HepG2 (cell line): ENCODE measurements around the gene PPP1R12C. TPM values are rescaled to one million over a fixed set of nuclear protein-coding genes. Genes with fewer than 3 reads are reported as not detected.

Source experiments
- ATF7 ChIP-seq, 2 experiments: fragments of 450-650 bp in 1 of 2; sonication (generic) in 1 of 2; formaldehyde crosslinking in 1 of 2; IDR thresholded peaks; 2 replicates each; pipeline versions ENCODE4 v1.4.0 to v1.6.1; 2016 to 2020; ENCODE audit warnings: antibody characterized with exemption in 1 of 2, mild to moderate bottlenecking in 1 of 2, missing genetic modification reagents in 1 of 2
- CHCHD3 ChIP-seq: sonication (generic); formaldehyde crosslinking; IDR thresholded peaks from 2 replicates; pipeline ENCODE4 v1.8.0; 2022; ENCODE audit warnings: mild to moderate bottlenecking, missing genetic modification reagents, moderate library complexity
- EEA1 ChIP-seq: sonication (generic); formaldehyde crosslinking; IDR thresholded peaks from 2 replicates; pipeline ENCODE4 v1.5.1; 2020; ENCODE audit warnings: mild to moderate bottlenecking, missing genetic modification reagents, borderline replicate concordance
- ELF3 ChIP-seq: IDR thresholded peaks from 2 replicates; pipeline ENCODE4 v1.6.1; 2016; ENCODE audit warnings: missing genetic modification reagents, missing compliant biosample characterization
- FOSL1 ChIP-seq: sonication (generic); formaldehyde crosslinking; IDR thresholded peaks from 2 replicates; pipeline ENCODE4 v1.9.0; 2021; ENCODE audit warnings: missing genetic modification reagents, borderline replicate concordance
- GABPB1 ChIP-seq: IDR thresholded peaks from 2 replicates; pipeline ENCODE4 v1.6.1; 2016; ENCODE audit warnings: mild to moderate bottlenecking, missing genetic modification reagents, moderate library complexity, missing compliant biosample characterization
- MTF2 ChIP-seq: sonication (generic); formaldehyde crosslinking; IDR thresholded peaks from 2 replicates; pipeline ENCODE4 v1.5.0; 2020; ENCODE audit warnings: missing genetic modification reagents, borderline replicate concordance
- NFE2L1 ChIP-seq: sonication (generic); formaldehyde crosslinking; IDR thresholded peaks from 2 replicates; pipeline ENCODE4 v1.4.0; 2020; ENCODE audit warnings: missing genetic modification reagents, mild to moderate bottlenecking, borderline replicate concordance
- NR2C2 ChIP-seq: sonication (generic); formaldehyde crosslinking; IDR thresholded peaks from 2 replicates; pipeline ENCODE4 v1.4.0; 2020; ENCODE audit warnings: missing genetic modification reagents, mild to moderate bottlenecking, moderate library complexity, borderline replicate concordance
- SIX1 ChIP-seq: sonication (generic); formaldehyde crosslinking; IDR thresholded peaks from 2 replicates; pipeline ENCODE4 v1.4.0; 2020; ENCODE audit warnings: missing genetic modification reagents, borderline replicate concordance
- SMAD9 ChIP-seq: sonication (generic); formaldehyde crosslinking; IDR thresholded peaks from 2 replicates; pipeline ENCODE4 v1.5.1; 2020; ENCODE audit warnings: mild to moderate bottlenecking, missing genetic modification reagents
- SNAI1 ChIP-seq: sonication (generic); formaldehyde crosslinking; IDR thresholded peaks from 2 replicates; pipeline ENCODE4 v1.5.0; 2020; ENCODE audit warnings: mild to moderate bottlenecking, missing genetic modification reagents, borderline replicate concordance
- TEAD2 ChIP-seq: sonication (generic); formaldehyde crosslinking; IDR thresholded peaks from 2 replicates; pipeline ENCODE4 v1.9.0; 2021; ENCODE audit warnings: missing genetic modification reagents
- THAP11 ChIP-seq: IDR thresholded peaks from 2 replicates; pipeline ENCODE4 v1.6.1; 2016; ENCODE audit warnings: missing biosample characterization, missing genetic modification reagents
- TMF1 ChIP-seq: sonication (generic); formaldehyde crosslinking; IDR thresholded peaks from 2 replicates; pipeline ENCODE4 v1.8.1; 2022; ENCODE audit warnings: low read depth, missing genetic modification reagents
- ZMYM4 ChIP-seq: sonication (generic); formaldehyde crosslinking; IDR thresholded peaks from 2 replicates; pipeline ENCODE4 v1.8.1; 2023; ENCODE audit warnings: mild to moderate bottlenecking, missing genetic modification reagents
- ZNF12 ChIP-seq: sonication (generic); formaldehyde crosslinking; IDR thresholded peaks from 2 replicates; pipeline ENCODE4 v1.5.0; 2020; ENCODE audit warnings: missing genetic modification reagents
- ZNF260 ChIP-seq: sonication (generic); formaldehyde crosslinking; IDR thresholded peaks from 2 replicates; pipeline ENCODE4 v1.4.0; 2020; ENCODE audit warnings: missing genetic modification reagents, low read depth, mild to moderate bottlenecking, borderline replicate concordance
- ZNF451 ChIP-seq: sonication (generic); formaldehyde crosslinking; IDR thresholded peaks from 2 replicates; pipeline ENCODE4 v1.5.0; 2020; ENCODE audit warnings: mild to moderate bottlenecking, missing genetic modification reagents
- ZNF543 ChIP-seq: sonication (generic); formaldehyde crosslinking; IDR thresholded peaks from 2 replicates; pipeline ENCODE4 v1.4.0; 2020; ENCODE audit warnings: mild to moderate bottlenecking, missing genetic modification reagents
- ZNF724P ChIP-seq: sonication (generic); formaldehyde crosslinking; IDR thresholded peaks from 2 replicates; pipeline ENCODE4 v1.8.0; 2022; ENCODE audit warnings: missing genetic modification reagents, borderline replicate concordance
- ZNF83 ChIP-seq: sonication (generic); formaldehyde crosslinking; IDR thresholded peaks from 2 replicates; pipeline ENCODE4 v1.4.0; 2020; ENCODE audit warnings: missing genetic modification reagents, mild to moderate bottlenecking, borderline replicate concordance
- ZNF850 ChIP-seq: sonication (generic); formaldehyde crosslinking; conservative IDR thresholded peaks from 2 replicates; pipeline ENCODE4 v1.9.0; 2021; ENCODE audit warnings: mild to moderate bottlenecking, missing genetic modification reagents
- ZSCAN9 ChIP-seq: IDR thresholded peaks from 2 replicates; pipeline ENCODE4 v1.6.1; 2016; ENCODE audit warnings: borderline replicate concordance
- polyA plus RNA-seq, 8 experiments: library from polyadenylated mRNA; depleted of rRNA in 3 of 8; stranded (reverse) in 7 of 8; unstranded in 1 of 8; fragments of >200 nt; fragmentation: Illumina TruSeq in 4 of 8; extraction: Trizol in 4 of 8; gene quantifications; 2 replicates each; pipeline versions ENCODE4 v1.2.1 to v1.2.3, GENCODE V29; 2011 to 2016; ENCODE audit warnings: low read depth in 4 of 8, missing spikeins in 1 of 8, mixed read lengths in 1 of 8; ENCODE audit not compliant: insufficient read depth in 1 of 8
- total RNA-seq, 5 experiments: library from RNA; depleted of rRNA; stranded (reverse); fragments of >200 nt; fragmentation: Illumina TruSeq; extraction: Trizol; gene quantifications; 2 replicates each; pipeline ENCODE4 v1.2.3, GENCODE V29; 2016; ENCODE audit warnings: low read depth in 1 of 5
- TF ChIP-seq, protein P1 (sequence below): sonication (generic); formaldehyde crosslinking; IDR thresholded peaks from 2 replicates; pipeline ENCODE4 v1.4.0; 2020; ENCODE audit warnings: missing genetic modification reagents, borderline replicate concordance
- TF ChIP-seq, protein P2 (sequence below): sonication (generic); formaldehyde crosslinking; IDR thresholded peaks from 2 replicates; pipeline ENCODE4 v1.4.0; 2020; ENCODE audit warnings: missing genetic modification reagents
- TF ChIP-seq, protein P3 (sequence below): IDR thresholded peaks from 2 replicates; pipeline ENCODE4 v1.6.1; 2016; ENCODE audit warnings: missing biosample characterization, missing genetic modification reagents, low read depth

The PPP1R12C gene
- total and polyA plus RNA-seq, 2 of the 13 experiments (the other 11 are each of a cell fraction or from before 2014, with no cell fraction given), result 29.7 to 30.3 TPM

DNA sequence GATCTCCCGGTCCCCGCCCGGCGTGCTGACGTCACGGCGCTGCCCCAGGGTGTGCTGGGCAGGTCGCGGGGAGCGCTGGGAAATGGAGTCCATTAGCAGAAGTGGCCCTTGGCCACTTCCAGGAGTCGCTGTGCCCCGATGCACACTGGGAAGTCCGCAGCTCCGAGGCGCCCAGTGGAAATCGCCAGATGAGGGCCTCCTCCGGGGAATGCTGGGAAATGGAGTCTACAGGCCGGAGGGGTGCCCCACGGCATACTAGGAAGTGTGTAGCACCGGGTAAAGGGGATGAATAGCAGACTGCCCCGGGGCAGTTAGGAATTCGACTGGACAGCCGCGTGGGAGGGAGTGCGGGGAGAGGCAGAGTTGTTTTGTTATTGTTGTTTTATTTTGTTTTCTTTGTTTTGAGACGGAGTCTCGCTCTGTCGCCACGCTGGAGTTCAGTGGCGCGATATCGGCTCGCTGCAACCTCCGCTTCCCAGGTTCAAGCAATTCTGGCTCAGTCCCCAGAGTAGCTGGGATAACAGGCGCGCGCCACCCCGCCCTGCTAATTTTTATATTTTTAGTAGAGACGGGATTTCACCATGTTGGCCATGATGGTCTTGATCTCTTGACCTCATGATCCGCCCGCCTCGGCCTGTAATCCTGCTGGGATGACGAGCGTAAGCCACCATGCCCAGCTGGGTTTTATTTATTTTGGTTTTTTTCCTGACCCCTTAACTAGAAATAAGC is 390 bp upstream of the PPP1R12C start (continued):
- TF ChIP-seq ZNF543 (no peak), FOSL1 (no peak), GABPB1 (CRISPR knock-in tag) (peak; percentile 93), ATF7 (IDR thresholded peaks at IDR 0.05) (no peak), ATF7 (CRISPR knock-in tag; IDR thresholded peaks at IDR 0.05) (no peak), ZNF12 (CRISPR knock-in tag) (no peak), ZNF850 (no peak), NFE2L1 (no peak), SMAD9 (CRISPR knock-in tag) (no peak), MTF2 (CRISPR knock-in tag) (no peak), CHCHD3 (CRISPR knock-in tag) (no peak), ZMYM4 (CRISPR knock-in tag) (no peak), ZNF724P (CRISPR knock-in tag) (no peak), SNAI1 (CRISPR knock-in tag) (peak; percentile 66; the same call in 1 of the 2 replicates), ZNF83 (no peak), EEA1 (CRISPR knock-in tag) (no peak), TEAD2 (CRISPR knock-in tag) (no peak), TMF1 (no peak), ZSCAN9 (CRISPR knock-in tag) (no peak), THAP11 (CRISPR knock-in tag) (peak; percentile 97), ZNF451 (CRISPR knock-in tag) (no peak), SIX1 (no peak; the same call in 1 of the 2 replicates), NR2C2 (CRISPR knock-in tag) (peak; percentile 69; the same call in 1 of the 2 replicates), ZNF260 (CRISPR knock-in tag) (no peak), ELF3 (CRISPR knock-in tag) (peak; percentile 63)
- TF ChIP-seq, protein P1, sequence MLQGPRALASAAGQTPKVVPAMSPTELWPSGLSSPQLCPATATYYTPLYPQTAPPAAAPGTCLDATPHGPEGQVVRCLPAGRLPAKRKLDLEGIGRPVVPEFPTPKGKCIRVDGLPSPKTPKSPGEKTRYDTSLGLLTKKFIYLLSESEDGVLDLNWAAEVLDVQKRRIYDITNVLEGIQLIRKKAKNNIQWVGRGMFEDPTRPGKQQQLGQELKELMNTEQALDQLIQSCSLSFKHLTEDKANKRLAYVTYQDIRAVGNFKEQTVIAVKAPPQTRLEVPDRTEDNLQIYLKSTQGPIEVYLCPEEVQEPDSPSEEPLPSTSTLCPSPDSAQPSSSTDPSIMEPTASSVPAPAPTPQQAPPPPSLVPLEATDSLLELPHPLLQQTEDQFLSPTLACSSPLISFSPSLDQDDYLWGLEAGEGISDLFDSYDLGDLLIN, result 0 out of 2 replicates have a peak, but pooled peaks have one; percentile 55
- TF ChIP-seq, protein P2, sequence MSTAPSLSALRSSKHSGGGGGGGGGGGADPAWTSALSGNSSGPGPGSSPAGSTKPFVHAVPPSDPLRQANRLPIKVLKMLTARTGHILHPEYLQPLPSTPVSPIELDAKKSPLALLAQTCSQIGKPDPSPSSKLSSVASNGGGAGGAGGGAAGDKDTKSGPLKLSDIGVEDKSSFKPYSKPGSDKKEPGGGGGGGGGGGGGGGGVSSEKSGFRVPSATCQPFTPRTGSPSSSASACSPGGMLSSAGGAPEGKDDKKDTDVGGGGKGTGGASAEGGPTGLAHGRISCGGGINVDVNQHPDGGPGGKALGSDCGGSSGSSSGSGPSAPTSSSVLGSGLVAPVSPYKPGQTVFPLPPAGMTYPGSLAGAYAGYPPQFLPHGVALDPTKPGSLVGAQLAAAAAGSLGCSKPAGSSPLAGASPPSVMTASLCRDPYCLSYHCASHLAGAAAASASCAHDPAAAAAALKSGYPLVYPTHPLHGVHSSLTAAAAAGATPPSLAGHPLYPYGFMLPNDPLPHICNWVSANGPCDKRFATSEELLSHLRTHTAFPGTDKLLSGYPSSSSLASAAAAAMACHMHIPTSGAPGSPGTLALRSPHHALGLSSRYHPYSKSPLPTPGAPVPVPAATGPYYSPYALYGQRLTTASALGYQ, result no peak
- TF ChIP-seq, protein P3, sequence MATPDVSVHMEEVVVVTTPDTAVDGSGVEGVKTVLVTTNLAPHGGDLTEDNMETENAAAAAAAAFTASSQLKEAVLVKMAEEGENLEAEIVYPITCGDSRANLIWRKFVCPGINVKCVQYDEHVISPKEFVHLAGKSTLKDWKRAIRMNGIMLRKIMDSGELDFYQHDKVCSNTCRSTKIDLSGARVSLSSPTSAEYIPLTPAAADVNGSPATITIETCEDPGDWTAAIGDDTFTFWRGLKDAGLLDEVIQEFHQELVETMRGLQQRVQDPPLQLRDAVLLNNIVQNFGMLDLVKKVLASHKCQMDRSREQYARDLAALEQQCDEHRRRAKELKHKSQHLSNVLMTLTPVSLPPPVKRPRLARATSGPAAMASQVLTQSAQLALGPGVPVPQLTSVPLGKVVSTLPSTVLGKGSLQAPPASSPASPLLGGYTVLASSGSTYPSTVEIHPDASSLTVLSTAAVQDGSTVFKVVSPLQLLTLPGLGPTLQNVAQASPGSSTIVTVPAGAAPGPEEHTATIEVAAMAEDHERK (CRISPR knock-in tag), result peak; percentile 97
